GM12864 (cell line): ENCODE measurements around the gene TGFA.

ENCODE experiments used
- DNase-seq: peaks from one replicate; pipeline ENCODE4 v3.0.0-alpha.2; 2011; ENCODE audit warnings: low read depth
- H3K4me3 ChIP-seq: 2 replicates; pipeline ENCODE4 v1.5.1; 2011; ENCODE audit warnings: mild to moderate bottlenecking, low read depth, low read length, control low read depth
- CTCF ChIP-seq: IDR thresholded peaks from 2 replicates; pipeline ENCODE4 v1.5.1; 2011; ENCODE audit warnings: low read depth, mild to moderate bottlenecking, moderate library complexity, low read length, control low read depth, inconsistent platforms; ENCODE audit errors: missing control alignments

The TGFA gene

GRCh38 chr2:70546885-70547284 is 6.7 kb downstream of the TGFA start:
- H3K4me3 ChIP-seq, result no peak overlapping the region
- no peak for DNase-seq
- no peak for TF ChIP-seq CTCF

GRCh38 chr2:70546376-70546775 is 7.2 kb downstream of the TGFA start:
- H3K4me3 ChIP-seq, result no peak overlapping the region
- no peak for TF ChIP-seq CTCF
- no peak for DNase-seq

- no peak for TF ChIP-seq CTCF
- H3K4me3 ChIP-seq, result no peak overlapping the region
- DNase-seq, result no peak
Measured at GRCh38 chr2:70541481-70542020, 12.1 kb downstream of the TGFA start.

GRCh38 chr2:70537840-70538239 is 15.8 kb downstream of the TGFA start:
- TF ChIP-seq CTCF, result no peak
- no peak for DNase-seq
- H3K4me3 ChIP-seq, result no peak overlapping the region

GRCh38 chr2:70536517-70537055 is 17.0 kb downstream of the TGFA start:
- DNase-seq, result no peak
- no peak overlapping the region for H3K4me3 ChIP-seq
- TF ChIP-seq CTCF, result no peak

- DNase-seq, result no peak
- no peak overlapping the region for H3K4me3 ChIP-seq
- TF ChIP-seq CTCF, result no peak
Measured at GRCh38 chr2:70535573-70535972, 18.1 kb downstream of the TGFA start.

GRCh38 chr2:70534183-70534836 is 19.3 kb downstream of the TGFA start:
- no peak overlapping the region for H3K4me3 ChIP-seq
- DNase-seq, result no peak
- TF ChIP-seq CTCF, result no peak
